Measurements from ENCODE around the gene WNT3. TPM values are rescaled to one million over a fixed set of nuclear protein-coding genes. Genes with fewer than 3 reads are reported as not detected.

WNT3 gene
- total and polyA plus RNA-seq, 4 donors: 0.19 to 4.3 (median 2.7) TPM

- no peak overlapping the region for H3K9ac ChIP-seq (ENCODE audit: low read depth in 1 of 2, low read length in 2 of 2)
- 100% methylated on average over 1 of the region's 1 CpG for WGBS
- no peak for DNase-seq (ENCODE audit: low spot score)
- H3K36me3 ChIP-seq (ENCODE audit: control insufficient read depth in 4 of 4, insufficient read depth in 3 of 4, low read depth in 1 of 4, low read length in 3 of 4): peaks cover 0 to 14% (median 9%) of the 10 kb centered on the region in 4 donors
- no peaks in the 10 kb centered on the region for H3K4me1 ChIP-seq (ENCODE audit: control insufficient read depth in 4 of 4, insufficient read depth in 4 of 4, low read length in 3 of 4)
- no peaks in the 10 kb centered on the region for H3K9me3 ChIP-seq (ENCODE audit: control insufficient read depth in 4 of 4, low read length in 3 of 4)
- H3K27me3 ChIP-seq (ENCODE audit: control insufficient read depth in 4 of 4, insufficient read depth in 4 of 4, low read length in 3 of 4): no peaks in the 10 kb centered on the region
- H3K4me3 ChIP-seq (ENCODE audit: low read depth in 1 of 3, low read length in 3 of 3): no peak overlapping the region
- no peak overlapping the region for H3K27ac ChIP-seq (ENCODE audit: low read depth in 1 of 2, low read length in 2 of 2)
- TF ChIP-seq ZBTB33 (IDR thresholded peaks at IDR 0.05): no peak
- no peak for TF ChIP-seq CTCF (IDR thresholded peaks at IDR 0.05; ENCODE audit: low read depth, low read length, missing input control)
- TF ChIP-seq TAF1 (conservative IDR thresholded peaks at IDR 0.05): no peak
- no peak for TF ChIP-seq REST (IDR thresholded peaks at IDR 0.05)
Measured at GRCh38 chr17:46730679-46731078, 87.8 kb downstream of the WNT3 start.

GRCh38 chr17:46730026-46730425, 88.5 kb downstream of the WNT3 start:
- Histone ChIP-seq H3K27ac (ENCODE audit: low read depth in 1 of 2, low read length in 2 of 2) (no peak overlapping the region), H3K9ac (ENCODE audit: low read depth in 1 of 2, low read length in 2 of 2) (no peak overlapping the region), H3K27me3 (ENCODE audit: control insufficient read depth in 4 of 4, insufficient read depth in 4 of 4, low read length in 3 of 4) (no peaks in the 10 kb centered on the region), H3K4me3 (ENCODE audit: low read depth in 1 of 3, low read length in 3 of 3) (no peak overlapping the region), H3K4me1 (ENCODE audit: control insufficient read depth in 4 of 4, insufficient read depth in 4 of 4, low read length in 3 of 4) (no peaks in the 10 kb centered on the region), H3K36me3 (ENCODE audit: control insufficient read depth in 4 of 4, insufficient read depth in 3 of 4, low read depth in 1 of 4, low read length in 3 of 4) (peaks cover 0 to 14% (median 9%) of the 10 kb centered on the region in 4 donors), H3K9me3 (ENCODE audit: control insufficient read depth in 4 of 4, low read length in 3 of 4) (no peaks in the 10 kb centered on the region)
- 95% methylated on average over 2 of the region's 2 CpGs for WGBS
- no peak for DNase-seq (ENCODE audit: low spot score)
- TF ChIP-seq REST (IDR thresholded peaks at IDR 0.05): no peak
- TF ChIP-seq ATF3 (IDR thresholded peaks at IDR 0.05): no peak
- no peak for TF ChIP-seq EGR1 (IDR thresholded peaks at IDR 0.05; ENCODE audit: low read depth in 2 of 2)
- no peak for TF ChIP-seq CTCF (IDR thresholded peaks at IDR 0.05; ENCODE audit: low read depth, low read length, missing input control)
- TF ChIP-seq FOXA2 (IDR thresholded peaks at IDR 0.05): no peak
- TF ChIP-seq MAX (IDR thresholded peaks at IDR 0.05): no peak
- no peak for TF ChIP-seq NR2F2 (IDR thresholded peaks at IDR 0.05)
- TF ChIP-seq RAD21 (IDR thresholded peaks at IDR 0.05): no peak
- TF ChIP-seq ZBTB33 (IDR thresholded peaks at IDR 0.05): no peak
- TF ChIP-seq HNF4A (conservative IDR thresholded peaks at IDR 0.05): no peak
- TF ChIP-seq FOXA1 (IDR thresholded peaks at IDR 0.05): no peak
- TF ChIP-seq RXRA (IDR thresholded peaks at IDR 0.05): no peak
- no peak for TF ChIP-seq SP1 (IDR thresholded peaks at IDR 0.05)
- TF ChIP-seq TAF1 (conservative IDR thresholded peaks at IDR 0.05): no peak
- no peak for TF ChIP-seq GABPA (IDR thresholded peaks at IDR 0.05 in 1 of 2, conservative IDR thresholded peaks at IDR 0.05 in 1 of 2)
